ENCODE data around the gene RRAD.

The RRAD gene

GRCh38 chr16:66940236-66940635 is 14.9 kb upstream of the RRAD start:
- peaks cover 44% of the 10 kb centered on the region for H3K36me3 ChIP-seq (ENCODE audit: control insufficient read depth, low read length)
- no peaks in the 10 kb centered on the region for H3K9me3 ChIP-seq (ENCODE audit: control insufficient read depth, insufficient read depth, low read length)
- H3K79me2 ChIP-seq (ENCODE audit: control insufficient read depth, low read length) = peaks cover 10% of the 10 kb centered on the region
- no peaks in the 10 kb centered on the region for H3F3A ChIP-seq (ENCODE audit: control insufficient read depth, insufficient read depth)
- H4K20me1 ChIP-seq (ENCODE audit: control insufficient read depth, insufficient read depth, low read depth, low read length) = no peaks in the 10 kb centered on the region
- no peak overlapping the region for H3K4me2 ChIP-seq (ENCODE audit: low read length)
- H3K9me2 ChIP-seq (replicated peaks; ENCODE audit: control insufficient read depth, low read length) = no peaks in the 10 kb centered on the region
- H3K4me3 ChIP-seq (ENCODE audit: low read length) = no peak overlapping the region
- no peak overlapping the region for H3K27ac ChIP-seq (ENCODE audit: low read depth, low read length)
- peaks cover 9% of the 10 kb centered on the region for H3K4me1 ChIP-seq (ENCODE audit: control insufficient read depth, low read length)
- TF ChIP-seq CTCF (IDR thresholded peaks at IDR 0.05; ENCODE audit: low read depth, low read length, poor library complexity, severe bottlenecking) (no peak), EZH2phosphoT487 (IDR thresholded peaks at IDR 0.05; ENCODE audit: borderline replicate concordance, low read length) (no peak)
- no peaks in the 10 kb centered on the region for H3K27me3 ChIP-seq (ENCODE audit: control insufficient read depth, low read length)

GRCh38 chr16:66939366-66939765 is 14.0 kb upstream of the RRAD start:
- Histone ChIP-seq H3K9me3 (ENCODE audit: control insufficient read depth, insufficient read depth, low read length) (no peaks in the 10 kb centered on the region), H3K4me2 (ENCODE audit: low read length) (no peak overlapping the region), H3K27me3 (ENCODE audit: control insufficient read depth, low read length) (no peaks in the 10 kb centered on the region), H3K27ac (ENCODE audit: low read depth, low read length) (no peak overlapping the region), H3F3A (ENCODE audit: control insufficient read depth, insufficient read depth) (no peaks in the 10 kb centered on the region), H4K20me1 (ENCODE audit: control insufficient read depth, insufficient read depth, low read depth, low read length) (no peaks in the 10 kb centered on the region), H3K4me1 (ENCODE audit: control insufficient read depth, low read length) (peaks cover 11% of the 10 kb centered on the region), H3K9me2 (replicated peaks; ENCODE audit: control insufficient read depth, low read length) (no peaks in the 10 kb centered on the region), H3K4me3 (ENCODE audit: low read length) (no peak overlapping the region), H3K36me3 (ENCODE audit: control insufficient read depth, low read length) (peaks cover 47% of the 10 kb centered on the region), H3K79me2 (ENCODE audit: control insufficient read depth, low read length) (peaks cover 19% of the 10 kb centered on the region)
- TF ChIP-seq CTCF (IDR thresholded peaks at IDR 0.05; ENCODE audit: low read depth, low read length, poor library complexity, severe bottlenecking) (no peak), EZH2phosphoT487 (IDR thresholded peaks at IDR 0.05; ENCODE audit: borderline replicate concordance, low read length) (no peak)

GRCh38 chr16:66937725-66938337 is 12.5 kb upstream of the RRAD start:
- Histone ChIP-seq H3F3A (ENCODE audit: control insufficient read depth, insufficient read depth) (no peaks in the 10 kb centered on the region), H3K27me3 (ENCODE audit: control insufficient read depth, low read length) (no peaks in the 10 kb centered on the region), H3K27ac (ENCODE audit: low read depth, low read length) (no peak overlapping the region), H3K9me3 (ENCODE audit: control insufficient read depth, insufficient read depth, low read length) (no peaks in the 10 kb centered on the region), H3K9me2 (replicated peaks; ENCODE audit: control insufficient read depth, low read length) (no peaks in the 10 kb centered on the region), H3K36me3 (ENCODE audit: control insufficient read depth, low read length) (peaks cover 40% of the 10 kb centered on the region), H3K4me3 (ENCODE audit: low read length) (no peak overlapping the region), H3K4me1 (ENCODE audit: control insufficient read depth, low read length) (peaks cover 20% of the 10 kb centered on the region), H4K20me1 (ENCODE audit: control insufficient read depth, insufficient read depth, low read depth, low read length) (peaks cover 5% of the 10 kb centered on the region; the same call in 1 of the 2 replicates), H3K79me2 (ENCODE audit: control insufficient read depth, low read length) (peaks cover 34% of the 10 kb centered on the region), H3K4me2 (ENCODE audit: low read length) (no peak overlapping the region)
- no peak for TF ChIP-seq CTCF (IDR thresholded peaks at IDR 0.05; ENCODE audit: low read depth, low read length, poor library complexity, severe bottlenecking)
- TF ChIP-seq EZH2phosphoT487 (IDR thresholded peaks at IDR 0.05; ENCODE audit: borderline replicate concordance, low read length) = no peak

Measured in DOHH2 (cell line).